G401.6 (cell line): Measurements from ENCODE around the gene EIF2AK3.
"Not testable (repeated sequence)": the region's sequence is repeated elsewhere in the genome, so short reads cannot be mapped to it uniquely, and the experiment has no call there.

Experiments
- FAIRE-seq: peaks from 2 replicates; lab custom pipeline; 2012; peaks lifted over from hg19 to GRCh38; lab: Jason Lieb, UNC

Gene EIF2AK3

DNA sequence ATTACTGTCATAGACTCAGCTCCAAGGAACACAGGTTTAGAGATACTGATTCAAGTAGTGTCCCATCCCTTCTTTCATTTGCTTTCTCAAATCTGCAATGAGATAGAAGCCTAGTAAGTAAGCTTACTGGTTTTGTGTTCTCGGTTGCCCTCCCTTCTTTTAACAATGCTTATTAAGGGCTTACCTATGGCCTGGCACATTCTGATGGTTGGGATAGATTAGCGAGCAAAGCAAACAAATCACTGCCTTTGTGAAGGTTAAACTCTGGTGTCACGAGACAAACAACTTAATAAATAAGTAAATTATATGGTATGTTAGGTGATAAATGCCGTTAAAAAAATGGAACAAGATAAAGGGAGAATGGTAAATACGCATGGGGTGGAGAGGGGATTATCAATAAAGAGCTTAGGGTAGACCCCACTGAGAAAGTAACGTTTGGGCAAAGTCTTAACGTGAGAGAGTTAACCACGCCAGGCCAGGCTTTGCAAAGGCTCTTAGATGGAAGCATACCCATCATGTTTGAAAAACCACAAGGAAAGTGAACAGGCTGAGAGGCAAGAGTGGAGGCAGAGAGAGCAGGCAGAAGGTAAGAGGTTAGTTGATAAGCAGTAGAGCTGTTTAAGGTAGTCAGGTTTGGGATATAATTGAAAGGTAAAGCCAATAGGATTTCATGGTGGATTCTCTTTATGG, 31.0 kb downstream of the EIF2AK3 start:
- no peak for FAIRE-seq

DNA sequence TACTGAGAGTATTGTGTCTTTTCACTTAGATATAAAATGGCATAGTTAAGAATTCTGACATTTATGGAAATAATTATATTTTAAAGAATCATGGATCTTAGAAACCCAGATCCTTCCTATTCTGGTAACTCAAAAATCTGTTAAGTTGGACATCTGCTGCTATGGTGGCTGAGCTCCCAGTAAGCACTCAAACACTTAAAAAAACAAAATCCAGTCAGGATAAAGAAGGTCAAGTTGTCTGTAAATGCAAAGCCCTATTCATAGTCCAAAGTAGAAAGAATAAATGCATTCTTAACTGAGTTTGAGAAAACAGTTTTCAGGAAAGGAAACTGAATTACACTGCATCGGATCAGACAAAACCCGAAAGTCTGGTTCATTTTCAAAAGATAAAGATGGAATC, 35.6 kb downstream of the EIF2AK3 start:
- no peak for FAIRE-seq

DNA sequence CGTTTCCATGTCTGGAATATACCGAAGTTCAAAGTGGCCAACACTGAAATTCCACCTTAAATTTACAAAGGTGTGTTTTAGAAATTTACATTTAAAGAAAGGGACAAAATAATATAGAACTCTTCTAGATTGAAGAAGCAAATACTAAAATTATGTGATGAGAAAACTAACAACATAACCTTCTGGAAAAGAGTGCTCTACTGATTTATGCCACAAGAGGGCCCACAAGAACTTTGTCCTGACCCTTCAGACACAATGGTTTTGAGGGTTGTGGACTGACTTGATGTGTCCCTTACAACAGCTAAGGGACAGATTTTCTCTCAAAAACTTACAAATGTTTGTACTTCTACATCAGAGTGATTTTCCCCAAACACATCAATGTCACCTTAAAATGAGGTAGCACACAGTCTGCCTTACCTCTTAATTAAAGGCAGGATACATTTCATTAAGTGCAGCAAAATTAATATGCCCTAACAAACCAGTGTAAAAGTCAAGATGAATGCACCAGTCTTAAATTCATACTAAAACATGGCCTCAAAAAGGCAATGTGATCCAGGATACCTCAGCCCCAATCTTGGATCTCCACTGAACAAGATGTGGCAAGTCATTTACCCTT, 36.2 kb downstream of the EIF2AK3 start:
- peak; percentile 93 for FAIRE-seq

DNA sequence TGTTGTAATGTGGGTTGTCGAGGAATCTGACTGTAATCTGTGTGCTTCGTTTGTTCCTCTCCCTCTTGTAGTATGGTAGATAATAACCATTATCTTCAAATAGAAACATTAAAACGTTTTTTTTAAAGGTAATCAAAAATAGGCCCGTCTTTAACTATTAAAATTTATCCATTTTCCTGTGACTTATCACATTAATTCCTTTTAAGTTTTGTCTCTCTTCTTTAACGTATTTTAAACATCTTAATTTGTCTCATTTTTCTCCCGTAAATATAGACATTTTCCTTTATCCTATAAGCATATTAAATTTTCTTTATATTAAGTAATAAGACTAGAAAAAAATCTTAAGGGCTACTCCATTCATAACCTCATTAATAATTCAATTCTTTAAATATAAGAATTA, 41.3 kb downstream of the EIF2AK3 start:
- no peak for FAIRE-seq

DNA sequence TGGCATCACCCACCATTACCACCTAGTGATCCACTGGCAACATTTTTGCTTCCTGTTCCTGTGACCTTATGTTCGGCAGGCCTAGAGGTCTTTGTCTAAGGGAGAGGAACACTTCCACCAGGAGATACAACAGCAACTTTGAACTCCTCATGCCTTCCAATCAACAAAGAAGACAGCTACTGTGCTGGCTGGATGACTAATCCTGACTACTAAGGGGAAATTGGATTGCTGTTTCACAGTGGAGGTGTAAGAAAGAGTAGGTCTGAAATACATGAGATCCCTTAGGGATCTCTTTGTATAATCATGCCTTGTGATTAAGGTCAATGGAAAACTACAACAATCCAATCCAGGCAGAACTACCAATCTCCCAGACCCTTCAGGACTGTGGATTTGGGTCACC, 45.2 kb downstream of the EIF2AK3 start:
- no peak for FAIRE-seq

DNA sequence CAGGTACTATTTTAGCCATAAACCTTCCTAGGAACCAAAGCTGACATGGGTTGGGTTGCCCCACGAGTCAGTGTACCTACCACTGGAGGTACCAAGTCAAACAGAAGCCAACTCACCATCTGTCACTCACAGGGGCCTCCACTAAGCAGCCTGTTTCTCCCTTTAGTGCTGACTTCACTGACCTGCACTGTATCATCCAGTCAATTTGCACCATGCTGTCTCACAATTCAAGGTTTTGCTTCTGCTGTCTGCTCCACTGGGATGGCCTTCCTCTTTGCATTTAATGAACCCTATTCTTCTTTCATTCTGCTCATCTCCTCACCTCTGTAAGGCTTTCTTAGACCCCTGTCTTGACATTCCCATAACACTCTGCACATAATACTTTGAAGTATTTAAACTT, 47.2 kb downstream of the EIF2AK3 start:
- no peak for FAIRE-seq

DNA sequence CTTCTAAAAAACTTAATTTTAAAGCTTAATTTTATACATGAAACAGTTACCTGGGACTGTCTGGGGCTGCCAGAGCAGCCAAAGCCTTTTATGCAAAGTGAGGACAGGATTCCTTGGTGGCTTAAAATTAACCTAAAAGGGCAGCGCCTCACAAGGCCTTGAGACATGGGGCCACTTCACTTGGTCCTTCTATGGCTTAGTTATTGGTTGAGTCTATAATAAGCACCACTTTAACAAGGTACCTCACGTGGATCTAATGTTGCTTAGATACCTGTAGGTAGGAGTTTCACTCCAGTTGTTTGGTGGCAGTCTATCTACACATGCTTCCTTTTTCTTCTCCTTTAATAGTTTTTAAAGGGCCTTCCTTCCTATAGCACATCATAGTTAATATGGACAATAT, 51.6 kb downstream of the EIF2AK3 start:
- FAIRE-seq: no peak

DNA sequence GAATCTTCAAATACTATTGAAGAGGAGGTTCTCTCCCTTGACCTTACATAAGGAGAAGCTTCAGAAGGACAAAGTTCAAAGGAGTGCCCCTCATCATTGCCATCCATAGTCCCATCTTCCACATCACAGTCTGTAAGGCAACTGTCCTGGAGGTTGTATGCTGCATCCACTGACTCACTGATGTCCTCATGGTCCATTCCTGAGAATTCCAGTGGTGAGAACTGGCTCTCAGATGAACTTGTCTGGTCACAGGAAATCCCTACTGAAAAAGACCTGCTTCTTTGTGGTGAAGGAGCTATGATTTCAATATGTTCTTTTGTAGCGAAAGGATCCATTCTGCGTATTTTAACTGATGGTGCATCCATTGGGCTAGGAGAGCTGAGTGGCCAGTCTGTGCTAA, 52.2 kb downstream of the EIF2AK3 start:
- no peak for FAIRE-seq

DNA sequence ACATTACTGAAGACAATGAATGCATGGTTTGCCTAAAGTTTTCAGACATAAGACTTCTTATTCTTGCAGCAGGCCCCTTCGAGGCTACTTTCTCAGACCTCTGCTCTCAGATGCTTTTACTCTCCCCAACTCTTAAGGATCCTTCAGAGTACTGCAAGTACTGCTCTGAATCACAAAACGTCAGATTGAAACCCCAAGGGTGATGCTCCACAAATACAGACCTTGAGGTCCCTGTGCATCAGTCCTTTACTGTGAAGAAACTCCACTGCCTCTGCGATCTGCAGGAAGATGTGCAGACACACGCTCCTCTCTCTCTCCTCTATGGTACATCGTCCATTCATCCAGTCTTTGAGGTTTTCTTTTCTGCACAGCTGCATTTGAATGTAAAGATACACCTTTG, 52.8 kb downstream of the EIF2AK3 start:
- no peak for FAIRE-seq

DNA sequence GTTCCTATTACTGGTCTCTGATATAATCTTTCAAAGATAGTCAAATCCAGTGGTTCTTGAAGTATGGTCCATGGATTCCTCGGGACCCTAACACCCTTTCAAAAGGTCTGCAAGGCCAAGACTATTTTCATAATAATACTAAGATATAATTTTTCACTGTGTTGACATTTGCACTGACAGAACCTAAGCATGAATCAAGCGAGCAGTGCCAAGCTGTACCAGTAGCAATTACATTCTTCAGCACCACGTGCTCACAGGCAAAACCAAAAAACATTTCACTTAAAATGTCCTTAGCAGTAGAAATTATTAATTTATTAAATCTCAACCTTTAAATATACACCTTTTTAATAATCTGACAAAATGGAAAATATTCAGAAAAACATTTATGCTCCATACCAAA, 59.1 kb downstream of the EIF2AK3 start:
- no peak for FAIRE-seq

DNA sequence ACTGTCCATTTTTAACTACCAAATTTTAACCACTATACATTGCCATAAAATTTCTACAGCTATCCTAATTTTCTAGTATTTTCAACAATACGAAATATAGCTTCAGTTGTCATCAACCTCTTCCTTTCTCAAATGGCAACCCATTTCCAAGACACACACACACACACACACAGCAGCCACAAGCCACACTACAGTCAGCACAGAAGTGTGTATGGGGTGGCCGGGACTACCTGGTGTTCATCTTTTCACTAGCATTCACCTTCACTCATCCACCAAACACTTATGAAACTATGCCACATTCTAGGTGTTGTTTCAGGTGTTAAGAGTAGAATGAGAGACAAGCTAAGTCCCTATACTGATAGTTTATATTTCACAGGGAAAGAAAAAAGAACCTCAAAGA, 62.9 kb downstream of the EIF2AK3 start:
- no peak for FAIRE-seq

DNA sequence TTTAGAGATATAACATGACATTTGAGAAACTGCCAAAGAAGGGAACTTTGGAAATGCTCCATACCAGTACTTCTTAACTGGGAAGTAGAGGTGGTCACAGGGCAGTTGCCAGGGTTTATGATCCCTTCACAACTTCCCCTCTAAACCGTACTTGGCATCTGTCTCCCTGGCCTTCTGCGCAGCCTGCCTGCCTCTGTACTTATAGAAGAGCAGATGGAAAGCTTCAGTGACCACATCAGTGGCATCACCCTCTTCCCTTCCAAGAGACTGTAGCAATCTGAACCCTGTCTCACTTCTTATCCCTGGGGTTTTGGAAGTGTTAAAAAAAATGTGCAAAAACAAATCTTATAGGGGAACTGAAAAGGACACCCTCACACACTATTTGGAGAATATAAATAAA, 64.1 kb downstream of the EIF2AK3 start:
- FAIRE-seq: no peak

DNA sequence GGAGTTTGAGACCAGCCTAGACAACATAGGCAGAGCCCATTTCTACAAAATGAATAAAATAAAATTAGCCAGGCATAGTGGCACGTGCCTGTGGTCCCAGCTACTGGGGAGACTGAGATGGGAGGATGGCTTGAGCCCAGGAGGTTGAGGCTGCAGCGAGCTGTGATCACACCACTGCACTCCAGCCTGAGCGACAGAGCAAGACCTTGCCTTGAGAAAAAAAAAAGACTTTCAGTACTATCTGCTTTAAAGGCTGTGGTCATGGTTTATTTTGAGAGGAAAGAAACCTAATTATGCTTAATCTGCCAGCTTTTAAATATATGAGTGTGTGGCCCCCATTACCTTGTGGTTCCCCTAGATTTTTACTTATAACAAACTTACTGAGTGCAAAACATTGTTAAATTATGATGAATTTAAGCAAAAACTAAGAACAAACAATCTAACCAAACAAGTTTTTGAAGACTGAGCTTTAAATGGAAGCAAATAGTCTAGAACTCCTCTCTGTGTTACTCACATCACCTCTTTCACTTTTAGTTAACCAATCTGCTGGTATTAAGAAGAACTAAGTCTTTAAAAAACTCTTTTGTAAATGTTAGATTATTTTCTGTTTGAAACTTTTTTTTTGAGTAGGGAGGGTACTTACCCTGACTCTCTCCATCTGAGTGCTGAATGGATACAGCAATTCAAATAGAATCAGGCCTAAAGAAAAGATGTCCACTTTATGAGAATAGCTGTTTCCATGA, 65.4 kb downstream of the EIF2AK3 start:
- no peak for FAIRE-seq

DNA sequence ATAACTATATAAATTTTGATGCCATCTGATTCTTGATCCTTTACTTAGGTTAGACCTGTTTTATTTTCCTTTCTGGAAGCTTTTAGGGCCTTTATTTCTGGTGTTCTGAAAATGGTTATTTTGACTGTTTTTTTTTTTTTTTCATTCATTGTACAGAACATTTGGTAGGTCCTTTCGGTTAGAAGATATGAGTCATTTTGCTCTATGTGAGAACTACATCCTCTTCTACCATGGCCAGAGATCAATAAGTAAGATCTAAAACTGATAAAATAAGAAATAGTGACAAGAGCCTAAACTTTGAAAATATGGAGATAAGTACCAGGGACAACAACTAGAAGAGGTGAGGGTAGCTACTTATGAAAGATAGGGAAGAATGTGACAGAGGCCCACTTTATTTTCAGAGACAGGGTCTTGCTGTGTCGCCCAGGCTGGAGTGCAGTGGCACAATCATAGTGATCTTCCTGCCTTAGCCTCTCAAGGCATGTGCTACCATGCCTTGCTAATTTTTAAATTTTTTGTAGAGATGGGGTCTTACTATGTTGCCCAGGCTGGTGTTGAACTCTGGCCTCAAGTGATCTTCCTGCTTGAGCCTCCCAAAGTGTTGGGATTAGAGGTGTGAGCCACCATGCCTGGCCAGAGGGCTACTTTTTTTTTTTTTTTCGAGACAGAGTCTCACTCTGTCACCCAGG, 66.5 kb downstream of the EIF2AK3 start:
- no peak for FAIRE-seq

DNA sequence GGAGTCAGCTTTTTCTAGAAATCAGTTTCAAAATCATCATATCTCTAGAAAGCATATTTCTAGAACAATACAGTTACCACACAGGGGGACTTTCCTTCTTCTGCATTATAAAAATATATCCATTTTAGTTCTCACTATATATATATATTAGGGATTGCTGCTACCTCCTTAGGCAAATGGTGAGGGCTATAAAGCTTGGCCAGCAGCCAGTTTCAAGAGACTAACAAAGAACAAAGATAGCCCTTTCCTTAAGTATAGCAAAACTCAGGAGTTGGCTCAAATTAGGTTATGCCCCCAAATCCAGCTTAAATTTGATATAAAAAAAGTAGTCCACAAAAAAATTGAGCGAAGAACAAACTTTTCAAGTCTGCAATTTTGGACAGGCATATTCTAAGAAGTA, 70.0 kb downstream of the EIF2AK3 start:
- FAIRE-seq: no peak

DNA sequence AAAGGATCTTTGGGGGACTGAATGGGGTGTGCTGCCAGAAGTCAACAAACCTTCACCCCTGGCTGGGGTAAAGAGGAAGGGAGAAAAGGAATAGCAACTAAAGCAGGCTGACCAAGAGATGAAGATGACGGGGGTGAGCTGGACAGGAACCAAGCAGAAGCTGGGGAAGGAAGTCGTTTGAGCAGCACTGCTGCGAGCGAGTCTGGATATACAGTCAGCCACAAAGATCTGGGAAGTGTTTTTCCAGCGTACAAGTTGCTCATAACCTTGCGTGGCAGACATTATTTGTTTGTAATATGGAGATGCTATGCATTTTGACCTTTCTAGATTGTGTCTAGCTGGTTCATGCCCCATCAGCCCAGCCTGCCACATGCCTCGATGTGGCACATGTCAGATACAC, 71.2 kb downstream of the EIF2AK3 start:
- FAIRE-seq: no peak

DNA sequence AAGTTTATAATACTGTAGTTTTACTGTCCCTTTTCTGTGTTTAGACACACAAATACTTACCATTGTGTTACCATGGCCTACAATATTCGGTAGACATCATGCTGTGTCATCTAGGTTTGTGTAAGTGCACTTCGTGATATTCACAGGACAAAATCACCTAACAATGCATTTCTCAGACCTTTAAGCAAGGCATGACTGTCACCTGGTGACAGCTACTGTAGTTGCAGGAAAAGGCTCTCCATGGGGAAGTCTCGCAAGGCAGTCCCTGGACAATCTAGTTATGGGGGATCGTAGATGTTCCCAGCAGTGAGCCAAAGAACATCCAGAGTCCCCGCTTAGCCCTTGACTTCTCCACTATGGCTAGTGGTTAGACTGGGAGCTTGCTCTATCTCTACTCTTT, 73.1 kb downstream of the EIF2AK3 start:
- FAIRE-seq: no peak

DNA sequence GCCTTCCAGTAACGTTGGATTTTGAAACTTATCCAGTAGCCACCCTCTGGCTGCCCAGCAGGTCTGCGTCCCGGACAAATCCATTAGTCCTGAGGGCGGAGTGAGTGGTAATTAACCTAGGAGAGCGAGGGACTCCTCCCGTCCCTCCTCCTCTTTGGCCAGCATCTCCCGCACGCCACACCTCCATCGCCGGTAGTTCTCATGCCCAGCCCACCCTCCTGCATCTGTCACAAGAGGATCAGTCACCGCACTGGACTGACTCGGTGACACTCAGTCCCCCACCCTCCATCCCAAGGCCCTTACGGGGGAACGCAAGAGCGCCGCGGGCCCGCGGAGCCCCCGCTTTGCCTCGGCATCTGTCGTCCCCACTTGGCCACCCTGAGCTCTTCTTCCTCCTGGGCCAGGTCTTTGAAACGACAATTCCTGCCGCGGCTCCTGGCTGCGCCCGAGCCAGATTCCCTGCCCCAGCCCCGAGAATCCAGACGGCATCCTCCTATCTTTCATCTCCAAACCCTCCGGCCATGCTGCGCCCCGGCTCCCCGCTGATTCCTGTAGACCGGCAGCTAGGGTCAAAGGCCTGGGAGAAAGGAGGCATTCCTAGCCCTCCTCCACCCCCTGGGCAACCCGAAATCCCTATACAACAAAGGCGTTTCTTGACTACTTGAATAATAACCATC, 77.5 kb downstream of the EIF2AK3 start:
- no peak for FAIRE-seq

DNA sequence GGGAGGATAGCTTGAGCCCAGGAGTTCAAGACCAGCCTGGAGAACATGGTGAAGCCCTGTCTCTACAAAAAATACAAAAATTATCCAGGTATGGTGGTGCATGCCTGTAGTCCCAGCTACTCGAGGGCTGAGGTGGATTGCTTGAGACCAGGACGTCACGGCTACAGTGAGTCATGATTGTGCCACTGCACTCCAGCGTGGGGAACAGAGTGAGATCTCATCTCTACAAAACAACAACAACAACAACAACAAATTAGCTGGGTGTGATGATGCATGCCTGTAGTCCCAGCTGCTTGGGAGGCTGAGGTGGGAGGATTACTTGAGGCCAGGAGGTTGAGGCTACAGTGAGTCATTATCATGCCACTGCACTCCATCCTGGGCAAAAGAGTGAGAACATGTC, 81.0 kb downstream of the EIF2AK3 start:
- FAIRE-seq: not testable (repeated sequence)

DNA sequence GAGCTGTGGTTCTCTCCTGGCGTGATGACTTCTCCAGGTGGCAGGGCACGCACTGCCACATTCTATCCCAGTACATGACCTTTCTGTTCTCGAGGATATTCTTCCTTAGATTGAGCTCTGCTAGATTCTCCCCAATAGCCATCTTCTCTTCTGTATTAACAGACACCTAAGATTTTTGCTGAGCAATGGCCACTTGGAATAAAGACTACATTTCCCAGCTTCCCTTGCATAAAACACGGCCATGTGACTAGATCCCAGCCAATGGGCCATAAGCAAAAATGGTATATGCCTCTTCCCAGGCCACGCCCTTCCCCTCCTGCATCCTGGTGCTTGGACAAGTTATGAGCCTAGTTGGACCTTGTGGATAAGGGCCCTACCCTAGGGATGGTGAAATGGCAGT, 82.1 kb downstream of the EIF2AK3 start:
- FAIRE-seq: no peak

DNA sequence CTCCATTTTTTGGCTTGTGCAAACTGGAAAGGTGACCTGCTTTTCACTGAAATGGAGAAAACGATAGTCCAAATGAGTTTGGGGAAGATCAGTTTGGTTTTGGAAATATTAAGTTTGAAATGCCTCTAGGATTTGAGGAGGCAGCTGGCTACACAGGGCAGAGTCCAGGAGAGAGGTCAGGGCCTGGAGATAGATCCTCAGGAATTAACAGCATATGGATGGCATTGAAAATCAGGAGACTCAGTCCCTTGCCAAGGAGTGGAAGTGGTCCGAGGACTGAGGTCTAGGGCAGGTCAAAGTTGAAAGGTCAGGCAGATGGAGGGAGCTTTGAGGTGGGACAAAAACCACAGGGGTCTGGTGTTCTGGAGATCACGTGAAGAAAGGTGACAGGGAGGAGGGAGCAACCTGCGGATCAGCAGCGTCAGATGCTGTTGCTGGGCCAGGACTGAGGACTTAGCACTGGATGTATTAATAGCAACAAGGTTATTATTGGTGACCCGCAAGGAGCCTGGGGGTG, 83.7 kb downstream of the EIF2AK3 start:
- no peak for FAIRE-seq

DNA sequence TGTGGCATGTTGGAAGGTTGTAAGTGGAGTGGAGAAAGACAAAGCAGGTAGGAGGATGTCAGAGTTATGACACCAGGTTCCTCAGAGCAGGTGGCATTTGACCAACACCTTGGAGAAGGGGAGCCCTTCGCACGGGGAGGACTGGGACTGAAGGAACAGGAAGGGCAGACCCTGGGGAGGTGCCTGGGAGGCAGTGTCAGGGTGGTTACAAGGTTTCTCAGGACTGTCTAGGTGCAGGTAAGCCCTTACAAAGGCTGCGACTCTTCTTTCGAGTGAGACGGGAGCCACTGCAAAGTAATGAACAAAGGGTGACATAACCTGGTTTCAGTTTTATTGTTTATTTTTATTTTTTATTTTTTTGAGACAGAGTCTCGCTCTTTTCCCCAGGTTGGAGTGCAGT, 84.6 kb downstream of the EIF2AK3 start:
- FAIRE-seq: no peak
